ENCODE measurements around the gene CALM1. TPM values are rescaled to one million over a fixed set of nuclear protein-coding genes. Genes with fewer than 3 reads are reported as not detected.
A peak's percentile ranks its signal among the peaks of the same experiment; 100 is the strongest.

CALM1 gene
- total RNA-seq, 3 donors from 2014 or later (not counting 1 experiment from before 2014, with no cell fraction given), result 868 to 1,074 (median 907) TPM

GRCh38 chr14:90407230-90407629 is 10.4 kb downstream of the CALM1 start:
- Mint-ChIP-seq H3K27ac (peak overlapping the region; percentile 84 to 95), H3K4me3 (no peak overlapping the region), H3K4me1 (peaks cover 48 to 65% of the 10 kb centered on the region in 2 donors), H3K27me3 (ENCODE audit: low read depth in 2 of 2) (no peaks in the 10 kb centered on the region), H3K36me3 (peaks cover 30% of the 10 kb centered on the region), H3K9me3 (no peaks in the 10 kb centered on the region)
- WGBS (ENCODE audit: insufficient coverage), result 97% methylated on average over 2 of the region's 3 CpGs
- H3K36me3 ChIP-seq (ENCODE audit: control insufficient read depth, insufficient read depth, low read length), result peaks cover 60% of the 10 kb centered on the region
- TF ChIP-seq CTCF (IDR thresholded peaks at IDR 0.05), result no peak
- H3K27ac ChIP-seq (ENCODE audit: low read length), result no peak overlapping the region
- H3K27me3 ChIP-seq (ENCODE audit: control insufficient read depth, insufficient read depth, low read length), result no peaks in the 10 kb centered on the region
- ATAC-seq, result no peak
- H3K9me3 ChIP-seq (ENCODE audit: control insufficient read depth, insufficient read depth, low read length), result no peaks in the 10 kb centered on the region
- intact Hi-C loops (cut with micrococcal nuclease), result no loop called here
- DNase-seq, result no peak
- H3K4me1 ChIP-seq (ENCODE audit: control insufficient read depth, insufficient read depth, low read length), result peaks cover 7% of the 10 kb centered on the region
- no peak overlapping the region for H3K4me3 ChIP-seq (ENCODE audit: low read length)

GRCh38 chr14:90408713-90409112 is 11.9 kb downstream of the CALM1 start:
- peak overlapping the region; percentile 85 to 95 for H3K27ac Mint-ChIP-seq

GRCh38 chr14:90409209-90409730 is 12.4 kb downstream of the CALM1 start:
- Histone ChIP-seq H3K9me3 (ENCODE audit: control insufficient read depth, insufficient read depth, low read length) (no peaks in the 10 kb centered on the region), H3K4me3 (ENCODE audit: low read length) (no peak overlapping the region), H3K27ac (ENCODE audit: low read length) (no peak overlapping the region), H3K36me3 (ENCODE audit: control insufficient read depth, insufficient read depth, low read length) (peaks cover 39% of the 10 kb centered on the region), H3K27me3 (ENCODE audit: control insufficient read depth, insufficient read depth, low read length) (no peaks in the 10 kb centered on the region), H3K4me1 (ENCODE audit: control insufficient read depth, insufficient read depth, low read length) (no peaks in the 10 kb centered on the region)
- no peak for TF ChIP-seq CTCF (IDR thresholded peaks at IDR 0.05)
- Mint-ChIP-seq H3K4me1 (peaks cover 28 to 45% of the 10 kb centered on the region in 2 donors), H3K27ac (peak overlapping the region; percentile 85 to 95), H3K9me3 (no peaks in the 10 kb centered on the region), H3K4me3 (no peak overlapping the region), H3K27me3 (ENCODE audit: low read depth in 2 of 2) (no peaks in the 10 kb centered on the region), H3K36me3 (peaks cover 10% of the 10 kb centered on the region)
- no peak for DNase-seq
- 75% methylated on average over 5 of the region's 5 CpGs for WGBS (ENCODE audit: insufficient coverage)
- peak in 1 of 3 donors; percentile 6 for ATAC-seq
- intact Hi-C loops (cut with micrococcal nuclease), result no loop called here

More at GRCh38 chr14:90408713-90409112, 11.9 kb downstream of the CALM1 start:
- Mint-ChIP-seq H3K4me3 (no peak overlapping the region), H3K27me3 (ENCODE audit: low read depth in 2 of 2) (no peaks in the 10 kb centered on the region), H3K4me1 (peaks cover 33 to 50% of the 10 kb centered on the region in 2 donors), H3K9me3 (no peaks in the 10 kb centered on the region), H3K36me3 (peaks cover 16% of the 10 kb centered on the region)
- no peak overlapping the region for H3K27ac ChIP-seq (ENCODE audit: low read length)
- no peaks in the 10 kb centered on the region for H3K27me3 ChIP-seq (ENCODE audit: control insufficient read depth, insufficient read depth, low read length)
- no peak for TF ChIP-seq CTCF (IDR thresholded peaks at IDR 0.05)
- H3K36me3 ChIP-seq (ENCODE audit: control insufficient read depth, insufficient read depth, low read length), result peaks cover 45% of the 10 kb centered on the region
- intact Hi-C loops (cut with micrococcal nuclease), result no loop called here
- no peaks in the 10 kb centered on the region for H3K4me1 ChIP-seq (ENCODE audit: control insufficient read depth, insufficient read depth, low read length)
- ATAC-seq (peak in 1 of 3 donors; percentile 20), DNase-seq (no peak)
- H3K9me3 ChIP-seq (ENCODE audit: control insufficient read depth, insufficient read depth, low read length), result no peaks in the 10 kb centered on the region
- WGBS (ENCODE audit: insufficient coverage), result 92% methylated on average over 6 of the region's 6 CpGs
- no peak overlapping the region for H3K4me3 ChIP-seq (ENCODE audit: low read length)

GRCh38 chr14:90412058-90412457 is 15.2 kb downstream of the CALM1 start:
- no peaks in the 10 kb centered on the region for H3K36me3 Mint-ChIP-seq
- H3K27me3 Mint-ChIP-seq (ENCODE audit: low read depth in 2 of 2), result no peaks in the 10 kb centered on the region
- WGBS (ENCODE audit: insufficient coverage), result 89% methylated on average over 1 of the region's 2 CpGs
- DNase-seq (no peak), ATAC-seq (no peak)
- TF ChIP-seq CTCF (IDR thresholded peaks at IDR 0.05), result no peak
- H3K9me3 ChIP-seq (ENCODE audit: control insufficient read depth, insufficient read depth, low read length), result no peaks in the 10 kb centered on the region
- H3K27ac ChIP-seq (ENCODE audit: low read length), result no peak overlapping the region
- intact Hi-C loops (cut with micrococcal nuclease), result no loop called here
- peaks cover 13% of the 10 kb centered on the region for H3K36me3 ChIP-seq (ENCODE audit: control insufficient read depth, insufficient read depth, low read length)
- H3K27me3 ChIP-seq (ENCODE audit: control insufficient read depth, insufficient read depth, low read length), result no peaks in the 10 kb centered on the region
- H3K27ac Mint-ChIP-seq, result peak overlapping the region in 1 of 2 donors; percentile 85
- no peak overlapping the region for H3K4me3 Mint-ChIP-seq
- peaks cover 12 to 21% of the 10 kb centered on the region in 2 donors for H3K4me1 Mint-ChIP-seq
- no peak overlapping the region for H3K4me3 ChIP-seq (ENCODE audit: low read length)
- no peaks in the 10 kb centered on the region for H3K4me1 ChIP-seq (ENCODE audit: control insufficient read depth, insufficient read depth, low read length)
- no peaks in the 10 kb centered on the region for H3K9me3 Mint-ChIP-seq

Measured in natural killer cell (primary cell).